HepG2 (cell line): ENCODE data around the gene BLCAP. TPM values are rescaled to one million over a fixed set of nuclear protein-coding genes. Genes with fewer than 3 reads are reported as not detected.

Experiments
- AHDC1 ChIP-seq: sonication (generic); formaldehyde crosslinking; IDR thresholded peaks from 2 replicates; pipeline ENCODE4 v1.5.1; 2020; ENCODE audit warnings: mild to moderate bottlenecking, missing genetic modification reagents, borderline replicate concordance
- CEBPG ChIP-seq: IDR thresholded peaks from 2 replicates; pipeline ENCODE4 v1.6.1; 2016
- CSRNP2 ChIP-seq: sonication (generic); formaldehyde crosslinking; conservative IDR thresholded peaks from 2 replicates; pipeline ENCODE4 v1.8.0; 2022; ENCODE audit warnings: low read depth, missing genetic modification reagents
- FOXJ3 ChIP-seq: sonication (generic); formaldehyde crosslinking; IDR thresholded peaks from 2 replicates; pipeline ENCODE4 v1.4.0; 2020; ENCODE audit warnings: missing genetic modification reagents, mild to moderate bottlenecking, borderline replicate concordance
- HMGXB4 ChIP-seq, 2 experiments: sonication (generic) in 1 of 2; formaldehyde crosslinking in 1 of 2; IDR thresholded peaks; 2 replicates each; pipeline versions ENCODE4 v1.4.0 to v1.6.1; 2018 to 2020; ENCODE audit warnings: missing genetic modification reagents in 2 of 2, borderline replicate concordance in 1 of 2, low read depth in 1 of 2, mild to moderate bottlenecking in 1 of 2, missing biosample characterization in 1 of 2
- HNF4A ChIP-seq: sonication (generic); formaldehyde crosslinking; IDR thresholded peaks from 2 replicates; pipeline ENCODE4 v1.4.0; 2020; ENCODE audit warnings: missing genetic modification reagents
- MAZ ChIP-seq, 2 experiments: sonication (generic) in 1 of 2; formaldehyde crosslinking in 1 of 2; IDR thresholded peaks; 2 replicates each; pipeline versions ENCODE4 v1.5.0 to v1.6.1; 2012 to 2020; ENCODE audit warnings: low read depth in 2 of 2, mild to moderate bottlenecking in 2 of 2, borderline replicate concordance in 1 of 2, improper control_type of control experiment in 1 of 2, low read length in 1 of 2, missing genetic modification reagents in 1 of 2, moderate library complexity in 1 of 2
- MEIS2 ChIP-seq: sonication (generic); formaldehyde crosslinking; IDR thresholded peaks from 2 replicates; pipeline ENCODE4 v1.9.0; 2021; ENCODE audit warnings: mild to moderate bottlenecking, missing genetic modification reagents
- PPARG ChIP-seq: conservative IDR thresholded peaks from 2 replicates; pipeline ENCODE4 v1.6.1; 2016; ENCODE audit warnings: missing biosample characterization, missing genetic modification reagents
- SP2 ChIP-seq: sonication (generic); formaldehyde crosslinking; IDR thresholded peaks from 2 replicates; pipeline ENCODE4 v1.5.1; 2020; ENCODE audit warnings: mild to moderate bottlenecking, missing genetic modification reagents
- STAG1 ChIP-seq: sonication (generic); formaldehyde crosslinking; IDR thresholded peaks from 2 replicates; pipeline ENCODE4 v1.4.0; 2020; ENCODE audit warnings: missing genetic modification reagents
- TAF1 ChIP-seq: sonication (generic); formaldehyde crosslinking; IDR thresholded peaks from 2 replicates; pipeline ENCODE4 v1.4.0; 2020; ENCODE audit warnings: missing genetic modification reagents
- TBX3 ChIP-seq: fragments of 450-650 bp; IDR thresholded peaks from 2 replicates; pipeline ENCODE4 v1.6.1; 2017; ENCODE audit warnings: antibody characterized with exemption, mild to moderate bottlenecking, inconsistent platforms, borderline replicate concordance
- TEAD3 ChIP-seq: optimal IDR thresholded peaks from 2 replicates; pipeline ENCODE3; 2016; ENCODE audit warnings: borderline replicate concordance
- ZIK1 ChIP-seq: sonication (generic); formaldehyde crosslinking; IDR thresholded peaks from 2 replicates; pipeline ENCODE4 v1.5.0; 2020; ENCODE audit warnings: mild to moderate bottlenecking, low read depth, missing genetic modification reagents, borderline replicate concordance
- ZNF501 ChIP-seq: sonication (generic); formaldehyde crosslinking; IDR thresholded peaks from 2 replicates; pipeline ENCODE4 v1.5.1; 2020; ENCODE audit warnings: mild to moderate bottlenecking, moderate library complexity, missing genetic modification reagents
- ZNF629 ChIP-seq: sonication (generic); formaldehyde crosslinking; conservative IDR thresholded peaks from 2 replicates; pipeline ENCODE4 v1.5.0; 2020; ENCODE audit warnings: missing genetic modification reagents
- ZNF652 ChIP-seq: IDR thresholded peaks from 2 replicates; pipeline ENCODE4 v1.6.1; 2016; ENCODE audit warnings: low read depth, borderline replicate concordance
- ZNF7 ChIP-seq: IDR thresholded peaks from 2 replicates; pipeline ENCODE4 v1.6.1; 2016; ENCODE audit warnings: missing biosample characterization, missing genetic modification reagents
- ZNF703 ChIP-seq: sonication (generic); formaldehyde crosslinking; IDR thresholded peaks from 2 replicates; pipeline ENCODE4 v1.5.1; 2020; ENCODE audit warnings: missing genetic modification reagents, mild to moderate bottlenecking, moderate library complexity, borderline replicate concordance
- polyA plus RNA-seq, 8 experiments: library from polyadenylated mRNA; depleted of rRNA in 3 of 8; stranded (reverse) in 7 of 8; unstranded in 1 of 8; fragments of >200 nt; fragmentation: Illumina TruSeq in 4 of 8; extraction: Trizol in 4 of 8; gene quantifications; 2 replicates each; pipeline versions ENCODE4 v1.2.1 to v1.2.3, GENCODE V29; 2011 to 2016; ENCODE audit warnings: low read depth in 4 of 8, missing spikeins in 1 of 8, mixed read lengths in 1 of 8; ENCODE audit not compliant: insufficient read depth in 1 of 8
- total RNA-seq, 5 experiments: library from RNA; depleted of rRNA; stranded (reverse); fragments of >200 nt; fragmentation: Illumina TruSeq; extraction: Trizol; gene quantifications; 2 replicates each; pipeline ENCODE4 v1.2.3, GENCODE V29; 2016; ENCODE audit warnings: low read depth in 1 of 5

The BLCAP gene
- total and polyA plus RNA-seq, 2 of the 13 experiments (the other 11 are each of a cell fraction or from before 2014, with no cell fraction given) = 52.4 to 86.8 TPM

GRCh38 chr20:37534401-37535157, 6.9 kb upstream of the BLCAP start (continued):
- TF ChIP-seq AHDC1 (CRISPR knock-in tag) (no peak), TEAD3 (peak; percentile 57), MEIS2 (CRISPR knock-in tag) (no peak), SP2 (no peak), ZNF629 (0 out of 2 replicates have a peak, but pooled peaks have one; percentile 7), CSRNP2 (no peak), MAZ (IDR thresholded peaks at IDR 0.05; ENCODE audit: borderline replicate concordance, low read depth, low read length) (no peak), MAZ (CRISPR knock-in tag; IDR thresholded peaks at IDR 0.05; ENCODE audit: low read depth) (no peak), ZNF7 (CRISPR knock-in tag) (no peak), HNF4A (CRISPR knock-in tag) (0 out of 2 replicates have a peak, but pooled peaks have one; percentile 4), HMGXB4 (CRISPR knock-in tag; IDR thresholded peaks at IDR 0.05; ENCODE audit: borderline replicate concordance in 1 of 2, low read depth in 1 of 2) (peak in 1 of 2 experiments; percentile 52; a peak in 1 of 4 replicates), PPARG (CRISPR knock-in tag) (peak; percentile 82), ZNF501 (CRISPR knock-in tag) (0 out of 2 replicates have a peak, but pooled peaks have one; percentile 10), ZIK1 (CRISPR knock-in tag) (peak; percentile 23; the same call in 1 of the 2 replicates), FOXJ3 (CRISPR knock-in tag) (no peak), TBX3 (no peak), CEBPG (peak; percentile 23; the same call in 1 of the 2 replicates), TAF1 (CRISPR knock-in tag) (no peak), ZNF703 (no peak), STAG1 (peak; percentile 99), ZNF652 (CRISPR knock-in tag) (0 out of 2 replicates have a peak, but pooled peaks have one; percentile 48)
